SHP77 (cell line): ENCODE data around the gene LYSMD3.

Source experiments
- DNase-seq, 2 experiments: peaks; one replicate each; lab custom pipeline; 2025; lab: John Stamatoyannopoulos, UW

The LYSMD3 gene

DNA sequence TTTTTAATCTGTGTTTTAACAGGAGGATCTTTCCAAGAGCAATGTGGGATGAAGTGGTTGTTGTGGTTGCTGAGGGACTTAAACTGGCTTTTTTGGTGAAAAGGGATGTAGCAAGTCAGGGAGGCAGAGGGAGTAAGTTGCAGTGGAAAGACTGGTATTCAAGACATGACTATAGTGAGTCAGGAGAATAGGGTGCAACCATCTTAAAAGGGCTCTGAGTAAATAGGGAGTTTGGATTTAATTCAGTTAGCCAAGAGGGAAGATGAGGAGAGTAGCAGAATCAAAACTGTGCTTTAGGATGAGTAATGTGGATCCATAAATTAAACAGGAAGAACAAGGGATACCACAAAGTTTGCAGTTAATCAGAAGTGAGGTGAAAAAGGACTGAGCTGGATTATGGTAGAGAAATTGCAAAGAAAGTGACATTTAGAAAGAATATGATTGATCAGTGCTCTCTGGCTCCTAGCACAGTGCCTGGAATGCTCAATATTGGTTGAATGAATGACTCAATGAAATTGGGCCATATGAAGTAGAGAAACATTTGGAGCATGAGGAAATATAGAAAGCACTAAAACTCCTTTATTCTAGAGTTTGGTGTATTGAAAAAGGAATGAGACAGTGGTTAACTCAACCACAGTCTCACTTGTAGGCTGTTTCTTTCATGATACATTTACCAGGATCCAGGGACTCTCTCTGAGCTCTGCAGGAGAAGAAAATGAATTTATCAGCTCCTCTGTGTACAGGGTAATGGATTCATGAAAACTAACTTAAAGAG, 49.6 kb downstream of the LYSMD3 start:
- DNase-seq, result no peak

DNA sequence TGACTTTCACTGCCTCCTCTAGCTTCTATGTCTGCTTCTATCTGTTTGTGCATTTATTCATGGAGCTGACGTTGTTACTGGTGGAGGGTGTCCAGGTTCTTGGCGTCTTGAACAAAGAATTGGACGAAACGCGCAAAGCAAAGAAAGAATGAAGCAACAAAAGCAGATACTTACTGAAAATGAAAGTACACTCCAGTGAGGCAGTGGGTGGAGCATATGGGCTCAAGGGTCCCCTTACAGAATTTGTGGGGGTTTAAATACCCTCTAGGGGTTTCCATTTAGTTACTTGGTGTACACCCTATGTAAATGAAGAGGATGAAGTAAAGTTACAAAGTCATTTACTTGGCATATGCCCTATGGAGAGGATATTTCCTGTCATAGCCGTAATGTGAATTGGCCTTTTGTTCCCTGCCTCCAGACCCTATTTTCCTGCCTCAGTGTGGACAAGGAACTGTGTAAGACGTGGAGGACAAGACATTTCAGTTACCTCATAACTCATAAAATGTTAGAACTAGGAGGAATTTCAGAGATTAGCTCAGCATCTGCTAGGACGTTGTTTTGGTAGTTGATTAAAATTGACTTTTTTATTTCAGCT, 51.7 kb downstream of the LYSMD3 start:
- DNase-seq, result no peak

DNA sequence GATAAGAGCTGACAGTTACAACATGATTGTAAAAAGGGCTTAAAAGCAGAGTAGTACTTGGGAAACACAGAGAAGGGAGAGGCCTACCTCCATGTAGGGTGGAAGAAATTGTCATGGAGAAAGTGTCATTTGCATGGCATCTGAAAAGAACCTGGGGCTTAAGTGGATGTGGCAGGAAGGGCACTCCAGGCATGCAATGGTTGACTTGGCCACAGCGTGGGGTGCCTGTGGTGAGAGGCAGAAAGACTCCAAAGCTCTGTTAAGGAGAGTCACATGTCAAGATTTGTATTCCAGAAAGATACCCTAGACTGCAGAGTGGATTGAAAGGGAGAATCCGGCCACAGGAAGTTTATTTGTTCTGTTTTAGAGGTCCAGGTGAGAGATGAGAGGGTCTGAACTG, 52.3 kb downstream of the LYSMD3 start:
- DNase-seq, result no peak

DNA sequence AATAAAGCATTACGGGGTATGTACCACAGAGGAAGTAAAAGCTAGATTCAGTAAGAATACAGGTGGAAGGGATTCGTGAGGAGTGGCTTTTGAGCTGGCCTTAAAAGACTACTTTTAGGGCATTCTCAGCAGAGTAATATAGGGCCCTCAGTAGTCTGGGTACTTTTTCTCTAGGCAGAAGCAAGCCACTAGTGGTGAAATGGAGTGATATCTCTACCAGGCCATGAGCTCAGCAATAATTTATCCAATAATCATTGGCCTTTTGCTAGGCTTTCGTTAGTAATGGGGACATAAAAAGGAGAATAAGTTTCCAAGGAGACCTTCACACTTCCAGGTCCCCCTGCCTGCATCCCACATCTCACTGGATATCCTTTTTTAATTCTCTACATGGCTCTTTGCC, 53.0 kb downstream of the LYSMD3 start:
- no peak for DNase-seq

DNA sequence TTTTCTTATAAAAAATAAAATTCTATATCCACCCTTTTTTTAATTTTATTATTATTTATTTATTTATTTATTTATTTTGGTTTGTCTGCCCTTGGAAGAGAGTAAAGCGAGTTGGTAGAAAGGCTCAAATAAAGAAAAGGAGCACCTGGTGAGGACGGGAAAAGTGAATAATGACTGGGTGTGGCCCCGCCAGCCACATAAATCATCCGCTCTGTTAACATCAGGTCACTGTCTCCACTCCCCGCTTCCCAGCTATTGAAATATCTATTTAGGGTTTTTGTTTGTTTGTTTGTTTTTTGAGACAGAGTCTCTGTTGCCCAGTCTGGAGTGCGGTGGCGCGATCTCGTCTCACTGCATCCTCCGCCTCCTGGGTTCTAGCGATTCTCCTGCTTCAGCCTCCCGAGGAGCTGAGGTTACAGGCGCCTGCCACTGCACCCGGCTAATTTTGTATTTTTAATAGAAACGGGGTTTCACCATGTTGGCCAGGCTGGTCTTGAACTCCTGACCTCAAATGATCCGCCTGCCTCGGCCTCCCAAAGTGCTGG, 53.9 kb downstream of the LYSMD3 start:
- peak; percentile 9 to 19 for DNase-seq

DNA sequence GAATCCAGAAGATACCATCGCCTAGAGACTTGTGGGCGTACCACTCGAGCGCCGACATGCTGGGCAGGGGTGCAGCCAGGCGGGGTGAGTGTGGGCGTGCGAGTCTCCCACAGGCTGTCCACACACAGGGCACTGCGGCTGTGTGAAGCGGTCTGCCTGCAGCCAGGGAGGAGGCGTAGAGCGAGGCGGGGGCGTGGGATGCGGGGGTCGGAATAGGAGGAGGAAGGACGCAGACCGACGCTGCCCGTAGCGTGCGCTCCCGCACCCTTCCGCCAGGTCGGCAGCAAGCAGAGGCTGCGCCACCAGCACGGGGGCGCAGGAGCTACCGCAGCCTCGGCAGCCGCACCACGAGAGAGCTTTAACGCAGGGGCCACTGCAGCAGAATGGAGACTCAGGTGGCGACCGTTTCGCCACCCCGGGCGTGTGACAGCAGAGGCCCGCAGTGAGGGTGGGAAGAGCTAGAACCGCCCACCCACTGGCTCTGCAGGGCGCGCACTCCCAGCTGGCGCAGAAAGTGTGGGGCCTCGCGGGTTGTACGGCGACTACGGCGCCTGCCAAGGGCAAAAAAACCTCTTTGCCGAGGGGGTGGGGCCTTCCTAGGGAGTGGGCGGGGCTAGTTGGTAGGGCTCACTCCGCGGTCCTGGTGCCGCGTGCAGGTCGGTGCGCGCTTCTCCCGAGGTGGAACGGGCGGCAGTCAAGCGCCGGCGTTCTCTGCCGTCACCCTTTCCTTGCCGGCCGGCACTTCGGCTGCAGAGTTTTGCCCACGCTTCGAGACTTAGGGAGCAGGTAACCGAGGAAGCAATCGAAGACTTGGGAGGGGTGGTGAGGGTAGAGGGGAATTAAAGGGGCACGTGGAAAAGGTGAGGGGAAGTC, 54.9 kb downstream of the LYSMD3 start, which contains the start of the genes MBLAC2 and POLR3G:
MBLAC2 (minus strand) TSS at position 537 of the 873 bp plus-strand sequence; CDS start at position 58, 479 bp downstream.
POLR3G (plus strand) TSS at position 630 of the 873 bp plus-strand sequence. CDS start 10,704 bp downstream, outside the sequence.
- DNase-seq, result peak; percentile 90

DNA sequence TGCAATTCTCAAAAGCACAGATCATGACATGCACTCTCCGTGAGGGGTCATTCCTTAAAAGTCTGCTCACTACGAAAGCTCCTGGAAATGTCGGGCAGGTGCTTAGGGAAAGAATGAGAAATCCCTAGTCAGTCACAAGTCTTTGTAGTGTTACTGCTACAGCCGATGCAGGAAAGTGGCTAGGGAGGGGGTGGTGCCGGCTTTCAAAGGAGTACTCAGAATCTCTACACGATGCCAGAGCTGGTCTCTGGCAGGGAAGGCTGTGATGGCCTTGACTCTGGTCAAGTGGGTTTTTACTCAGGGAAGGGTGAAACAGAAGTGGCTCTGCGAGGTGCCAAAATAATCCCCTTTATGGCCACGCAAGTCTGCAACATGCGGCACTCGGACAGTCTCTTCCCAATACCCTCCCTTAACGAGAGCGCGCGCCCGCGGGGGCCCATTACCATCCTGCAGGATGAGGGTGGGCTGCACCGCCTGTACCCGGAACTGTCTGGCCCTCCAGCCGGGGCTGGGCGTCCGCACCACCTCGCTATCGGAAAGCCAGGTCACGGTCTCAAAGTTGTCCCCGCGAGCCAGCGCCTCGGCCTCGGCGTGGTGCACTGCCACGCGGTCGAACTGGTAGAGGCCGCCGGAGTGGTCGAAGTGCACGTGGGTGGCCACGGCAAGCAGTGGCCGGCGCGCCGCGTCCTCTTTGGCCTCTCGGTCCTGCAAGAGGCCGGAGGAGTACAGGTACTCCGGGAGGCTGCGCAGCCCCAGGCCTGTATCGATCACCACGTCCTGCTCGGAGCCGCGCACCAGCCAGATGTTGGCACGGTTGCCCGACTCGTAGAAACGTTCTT, 55.8 kb downstream of the LYSMD3 start:
- DNase-seq, result peak; percentile 43 to 45

DNA sequence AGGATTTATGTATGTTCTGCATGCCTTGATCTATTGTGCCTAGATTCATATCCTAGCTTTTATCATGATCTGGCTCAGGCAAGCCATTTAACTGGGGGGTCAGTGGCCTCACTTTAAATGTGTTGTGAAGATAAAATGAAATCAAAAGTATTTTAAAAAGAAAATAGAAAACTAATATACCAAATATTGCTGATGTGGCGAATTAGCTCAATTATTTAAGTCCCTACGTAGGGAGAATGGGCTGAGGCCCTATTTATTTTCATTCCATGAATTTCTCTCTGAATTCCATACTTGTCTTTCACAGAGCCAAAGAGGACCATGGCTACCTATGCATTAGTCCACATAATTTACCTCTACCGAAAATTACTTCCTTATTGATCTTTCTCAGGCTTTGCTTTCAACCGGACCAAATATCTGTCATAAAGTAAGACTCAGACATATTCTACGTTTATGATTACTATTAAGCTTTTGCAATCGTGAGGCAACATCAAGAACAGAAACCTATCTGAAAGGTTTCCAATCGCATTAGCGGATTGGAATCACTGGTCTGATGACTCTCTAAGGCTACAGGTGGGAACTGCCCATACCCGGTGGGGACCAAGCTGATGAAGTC, 56.5 kb downstream of the LYSMD3 start:
- DNase-seq, result peak in 1 of 2 experiments; percentile 8
